Tibial nerve (tissue), 4 donors: ENCODE results near the gene KLF13.

ENCODE experiments used
- CTCF ChIP-seq, 5 experiments: fragments of 200-600 bp in 3 of 5; fragments of 450-650 bp in 2 of 5; sonication (generic) in 3 of 5; IDR thresholded peaks; one replicate each; pipeline ENCODE4 v1.5.1; 2016 to 2019; ENCODE audit warnings: antibody characterized with exemption in 5 of 5, mild to moderate bottlenecking in 3 of 5, moderate library complexity in 2 of 5
- EP300 ChIP-seq, 2 donors: sonication (generic); formaldehyde crosslinking; IDR thresholded peaks; one replicate each; pipeline ENCODE4 v1.6.1; 2017; ENCODE audit warnings: antibody characterized with exemption in 2 of 2, mild to moderate bottlenecking in 1 of 2
- POLR2A ChIP-seq, 2 donors: fragments of 450-650 bp; IDR thresholded peaks; one replicate each; pipeline ENCODE4 v1.6.1; 2017; ENCODE audit warnings: antibody characterized with exemption in 2 of 2, mild to moderate bottlenecking in 2 of 2, moderate library complexity in 2 of 2

GRCh38 chr15:31297575-31298456, 28.8 kb upstream of the KLF13 start:
- TF ChIP-seq POLR2A (IDR thresholded peaks at IDR 0.05) (no peak), CTCF (IDR thresholded peaks at IDR 0.05) (no peak), EP300 (IDR thresholded peaks at IDR 0.05) (no peak)
